Left ventricle myocardium inferior (tissue), 1 donor: Measurements from ENCODE around the gene RBBP5. TPM values are rescaled to one million over a fixed set of nuclear protein-coding genes. Genes with fewer than 3 reads are reported as not detected.

Experiments used
- DNase-seq: peaks from one replicate; pipeline ENCODE4 v3.0.0-alpha.2; 2020
- H3K27ac ChIP-seq: fragments of 200-600 bp; replicated peaks from 2 replicates; pipeline ENCODE4 v1.8.0; 2021
- H3K27me3 ChIP-seq: fragments of 200-600 bp; 2 replicates; pipeline ENCODE4 v1.8.0; 2021; ENCODE audit warnings: low read depth
- H3K36me3 ChIP-seq: fragments of 200-600 bp; 2 replicates; pipeline ENCODE4 v1.8.0; 2021
- H3K4me1 ChIP-seq: fragments of 200-600 bp; 2 replicates; pipeline ENCODE4 v1.8.0; 2021
- H3K4me3 ChIP-seq: fragments of 200-600 bp; 2 replicates; pipeline ENCODE4 v1.8.0; 2021; ENCODE audit warnings: mild to moderate bottlenecking, moderate library complexity
- H3K9me3 ChIP-seq: fragments of 200-600 bp; replicated peaks from 2 replicates; pipeline ENCODE4 v1.8.0; 2021
- CTCF ChIP-seq: fragments of 200-600 bp; IDR thresholded peaks from 2 replicates; pipeline ENCODE4 v1.8.0; 2021; ENCODE audit warnings: antibody characterized with exemption, mild to moderate bottlenecking, borderline replicate concordance
- intact Hi-C: fragments of 100-400 bp; cut with micrococcal nuclease; formaldehyde crosslinking; loops from one replicate; pipeline ENCODE4 v1.11.0; 2022
- total RNA-seq: library from RNA; stranded (reverse); fragmentation: NEBNext Ultra II Directional; extraction: Animal tissue kit (Norgen Biotek cat#: 25700); gene quantifications from one replicate; pipeline ENCODE4 v1.2.1, GENCODE V29; 2021
- donor health status: DM: no; HTN: yes; CAD: no; lungs with severe emphysema.

Gene RBBP5
- total RNA-seq, 1 donor from 2014 or later = 10.3 TPM

DNA sequence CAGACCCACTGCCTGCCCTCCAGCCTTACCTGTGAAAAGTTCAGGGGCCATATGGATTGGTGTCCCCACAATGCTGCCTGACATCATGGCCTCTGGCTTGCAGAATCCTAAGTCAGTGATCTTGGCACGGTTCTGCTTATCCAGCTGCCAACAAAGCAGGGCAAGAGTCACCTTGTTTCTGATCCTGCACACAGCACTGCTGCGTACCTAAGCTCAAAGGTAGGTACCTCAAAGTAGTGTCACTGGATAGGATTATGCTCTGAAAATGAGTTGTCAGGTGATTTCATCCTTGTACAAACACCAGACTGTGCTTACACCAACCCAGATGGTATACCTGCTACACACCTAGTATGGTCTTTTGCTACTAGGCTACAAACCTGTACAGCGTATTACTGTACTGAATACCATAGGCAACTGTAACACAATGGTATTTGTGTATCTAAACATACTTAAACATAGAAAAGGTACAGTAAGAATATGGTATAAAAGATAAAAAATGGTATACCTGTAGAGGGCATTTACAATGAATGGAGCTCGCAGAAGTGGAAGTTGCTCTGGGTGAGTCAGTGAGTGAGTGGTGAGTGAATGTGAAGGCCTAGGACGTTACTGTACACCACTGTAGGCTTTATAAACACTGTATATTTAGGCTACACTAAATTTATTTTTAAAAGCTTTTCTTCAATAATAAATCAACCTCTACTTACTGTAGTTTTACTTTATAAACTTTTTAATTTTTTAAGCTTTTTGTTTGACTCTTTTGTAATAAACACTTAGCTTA lies 29.1 kb upstream of the RBBP5 start:
- TF ChIP-seq CTCF = no peak
- intact Hi-C loops = no loop called here
- Histone ChIP-seq H3K36me3 (peaks cover 83% of the 10 kb centered on the region), H3K9me3 (peaks cover 2% of the 10 kb centered on the region), H3K4me3 (no peak overlapping the region), H3K4me1 (peaks cover 3% of the 10 kb centered on the region), H3K27me3 (no peaks in the 10 kb centered on the region), H3K27ac (no peak overlapping the region)
- DNase-seq = no peak

GRCh38 chr1:205147191-205147835 lies 25.5 kb upstream of the RBBP5 start:
- Histone ChIP-seq H3K27ac (no peak overlapping the region), H3K27me3 (no peaks in the 10 kb centered on the region), H3K9me3 (no peaks in the 10 kb centered on the region), H3K36me3 (peaks cover 53% of the 10 kb centered on the region), H3K4me1 (peaks cover 13% of the 10 kb centered on the region), H3K4me3 (no peak overlapping the region)
- intact Hi-C loops = loop anchor here (10.0 kb wide), 1 partner anchor 107 kb away; no protein-coding TSS in a partner anchor
- no peak for TF ChIP-seq CTCF
- DNase-seq = no peak

DNA sequence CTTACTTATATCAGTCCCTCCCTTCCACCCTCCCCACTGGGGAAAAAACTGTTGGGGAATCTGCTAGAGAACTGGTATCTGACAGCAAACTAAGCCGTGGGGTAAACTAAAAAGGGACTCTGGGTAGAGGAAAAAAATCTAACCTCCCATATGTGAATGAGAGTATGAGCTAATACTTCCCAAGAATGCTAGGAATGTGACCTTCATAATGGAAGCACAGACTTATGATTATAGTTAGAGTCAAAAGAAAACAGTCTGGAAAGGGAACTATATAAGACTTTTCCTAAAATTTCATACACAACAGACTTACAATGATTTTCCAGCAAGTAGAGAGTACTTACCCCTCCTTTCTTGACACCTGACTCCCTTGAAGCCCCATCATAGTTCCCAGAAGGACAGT lies 23.0 kb upstream of the RBBP5 start:
- Histone ChIP-seq H3K27me3 (no peaks in the 10 kb centered on the region), H3K36me3 (peaks cover 29% of the 10 kb centered on the region), H3K4me1 (peaks cover 21% of the 10 kb centered on the region), H3K9me3 (no peaks in the 10 kb centered on the region), H3K4me3 (no peak overlapping the region), H3K27ac (peak overlapping the region; percentile 41)
- intact Hi-C loops = loop anchor here (10.0 kb wide), 1 partner anchor 110 kb away; no protein-coding TSS in a partner anchor
- no peak for DNase-seq
- no peak for TF ChIP-seq CTCF

GRCh38 chr1:205144046-205144720 lies 22.4 kb upstream of the RBBP5 start:
- no peak for TF ChIP-seq CTCF
- intact Hi-C loops = loop anchor here (10.0 kb wide), 1 partner anchor 111 kb away; no protein-coding TSS in a partner anchor
- no peaks in the 10 kb centered on the region for H3K9me3 ChIP-seq
- peak overlapping the region; percentile 41 for H3K27ac ChIP-seq
- no peak for DNase-seq
- peaks cover 21% of the 10 kb centered on the region for H3K4me1 ChIP-seq
- no peaks in the 10 kb centered on the region for H3K27me3 ChIP-seq
- H3K4me3 ChIP-seq = no peak overlapping the region
- peaks cover 24% of the 10 kb centered on the region for H3K36me3 ChIP-seq

- peaks cover 21% of the 10 kb centered on the region for H3K4me1 ChIP-seq
- peak overlapping the region; percentile 33 for H3K27ac ChIP-seq
- peaks cover 6% of the 10 kb centered on the region for H3K36me3 ChIP-seq
- no peaks in the 10 kb centered on the region for H3K9me3 ChIP-seq
- H3K27me3 ChIP-seq = no peaks in the 10 kb centered on the region
- H3K4me3 ChIP-seq = peak overlapping the region; percentile 25
- DNase-seq = no peak
- intact Hi-C loops = loop anchor here (10.0 kb wide), 1 partner anchor 113 kb away; no protein-coding TSS in a partner anchor
- no peak for TF ChIP-seq CTCF
Observed at GRCh38 chr1:205142102-205142469, 20.3 kb upstream of the RBBP5 start.
